Astrocyte (in vitro differentiated cells and primary cell): ENCODE results near the gene TMEM151A. TPM values are rescaled to one million over a fixed set of nuclear protein-coding genes. Genes with fewer than 3 reads are reported as not detected.

Source experiments
- DNase-seq: peaks from one replicate; pipeline ENCODE4 v3.0.0-alpha.2; 2010; ENCODE audit warnings: low read depth
- FAIRE-seq: peaks from 2 replicates; lab custom pipeline; 2011; peaks lifted over from hg19 to GRCh38; lab: Jason Lieb, UNC
- H2AFZ ChIP-seq: 2 replicates; pipeline ENCODE4 v1.6.0; 2012; ENCODE audit warnings: low read depth, low read length, inconsistent platforms
- H3K27ac ChIP-seq: 2 replicates; pipeline ENCODE4 v1.5.1; 2011; ENCODE audit warnings: low read depth, low read length, inconsistent platforms
- H3K27me3 ChIP-seq: 2 replicates; pipeline ENCODE4 v1.6.0; 2011; ENCODE audit warnings: low read length, inconsistent platforms; ENCODE audit not compliant: insufficient read depth
- H3K36me3 ChIP-seq: 2 replicates; pipeline ENCODE4 v1.5.1; 2011; ENCODE audit warnings: low read length, inconsistent platforms; ENCODE audit not compliant: insufficient read depth
- H3K4me1 ChIP-seq: 2 replicates; pipeline ENCODE4 v1.5.1; 2011; ENCODE audit warnings: low read length, inconsistent platforms; ENCODE audit not compliant: insufficient read depth
- H3K4me2 ChIP-seq: 2 replicates; pipeline ENCODE4 v1.6.0; 2012; ENCODE audit warnings: low read length, inconsistent platforms
- H3K4me3 ChIP-seq: 2 replicates; pipeline ENCODE4 v1.5.1; 2011; ENCODE audit warnings: low read depth, mild to moderate bottlenecking, low read length, inconsistent platforms; ENCODE audit not compliant: insufficient read depth
- H3K79me2 ChIP-seq: 2 replicates; pipeline ENCODE4 v1.6.0; 2012; ENCODE audit warnings: mild to moderate bottlenecking, low read length, inconsistent platforms; ENCODE audit not compliant: insufficient read depth
- H3K9ac ChIP-seq: 2 replicates; pipeline ENCODE4 v1.6.0; 2012; ENCODE audit warnings: mild to moderate bottlenecking, low read length, inconsistent platforms
- H3K9me3 ChIP-seq: 2 replicates; pipeline ENCODE4 v1.5.1; 2012; ENCODE audit warnings: low read depth, mild to moderate bottlenecking, low read length, inconsistent platforms; ENCODE audit not compliant: insufficient read depth
- H4K20me1 ChIP-seq: 2 replicates; pipeline ENCODE4 v1.6.0; 2012; ENCODE audit warnings: low read length, inconsistent platforms; ENCODE audit not compliant: insufficient read depth
- H3K27ac Mint-ChIP-seq: one replicate; pipeline ENCODE4 v1.8.0; 2021; ENCODE audit warnings: mild to moderate bottlenecking, mixed read lengths; ENCODE audit not compliant: unreplicated experiment
- H3K27me3 Mint-ChIP-seq: one replicate; pipeline ENCODE4 v1.8.0; 2021; ENCODE audit warnings: low read depth, mixed read lengths; ENCODE audit not compliant: unreplicated experiment
- H3K36me3 Mint-ChIP-seq: one replicate; pipeline ENCODE4 v1.8.0; 2021; ENCODE audit warnings: low read depth, mixed read lengths; ENCODE audit not compliant: unreplicated experiment
- H3K4me1 Mint-ChIP-seq: one replicate; pipeline ENCODE4 v1.8.0; 2021; ENCODE audit warnings: low read depth, mixed read lengths; ENCODE audit not compliant: unreplicated experiment
- H3K4me3 Mint-ChIP-seq: one replicate; pipeline ENCODE4 v1.8.0; 2021; ENCODE audit warnings: mild to moderate bottlenecking, moderate library complexity, mixed read lengths; ENCODE audit not compliant: unreplicated experiment
- H3K9me3 Mint-ChIP-seq: one replicate; pipeline ENCODE4 v1.8.0; 2021; ENCODE audit warnings: mild to moderate bottlenecking, mixed read lengths; ENCODE audit not compliant: unreplicated experiment
- CTCF ChIP-seq: IDR thresholded peaks from 2 replicates; pipeline ENCODE4 v1.5.1; 2011; ENCODE audit warnings: low read depth, mild to moderate bottlenecking, inconsistent platforms, low read length, moderate library complexity; ENCODE audit not compliant: insufficient read depth
- EZH2 ChIP-seq: IDR thresholded peaks from 2 replicates; pipeline ENCODE4 v1.6.1; 2012; ENCODE audit warnings: mild to moderate bottlenecking, low read length, inconsistent platforms; ENCODE audit not compliant: insufficient read depth
- total RNA-seq: library from RNA; stranded (reverse); gene quantifications from 2 replicates; pipeline ENCODE4 v1.2.1, GENCODE V29; 2021

Gene TMEM151A
- total RNA-seq, 1 donor from 2014 or later: 2.0 TPM

- Histone ChIP-seq H3K27ac (no peak overlapping the region), H3K79me2 (peaks cover 25% of the 10 kb centered on the region), H3K36me3 (peaks cover 11% of the 10 kb centered on the region), H3K4me3 (no peak overlapping the region), H3K27me3 (no peaks in the 10 kb centered on the region), H3K9ac (no peak overlapping the region), H3K4me1 (peaks cover 16% of the 10 kb centered on the region), H2AFZ (no peak overlapping the region), H4K20me1 (peaks cover 54% of the 10 kb centered on the region), H3K4me2 (no peak overlapping the region), H3K9me3 (no peaks in the 10 kb centered on the region)
- H3K4me3 Mint-ChIP-seq: no peak overlapping the region
- no peak for DNase-seq
- no peak for FAIRE-seq
- H3K4me1 Mint-ChIP-seq: peaks cover 3% of the 10 kb centered on the region
- TF ChIP-seq EZH2 (no peak), CTCF (no peak)
- no peak overlapping the region for H3K27ac Mint-ChIP-seq
- no peaks in the 10 kb centered on the region for H3K9me3 Mint-ChIP-seq
- no peaks in the 10 kb centered on the region for H3K27me3 Mint-ChIP-seq
- peaks cover 22% of the 10 kb centered on the region for H3K36me3 Mint-ChIP-seq
These were observed 30.1 kb upstream of the TMEM151A start for GRCh38 chr11:66261578-66261977.

GRCh38 chr11:66262191-66262590 lies 29.5 kb upstream of the TMEM151A start:
- Histone ChIP-seq H3K79me2 (peaks cover 25% of the 10 kb centered on the region), H3K27ac (no peak overlapping the region), H3K9ac (no peak overlapping the region), H3K4me3 (no peak overlapping the region), H4K20me1 (peaks cover 54% of the 10 kb centered on the region), H3K27me3 (no peaks in the 10 kb centered on the region), H3K9me3 (no peaks in the 10 kb centered on the region), H2AFZ (no peak overlapping the region), H3K4me2 (no peak overlapping the region), H3K4me1 (peaks cover 15% of the 10 kb centered on the region), H3K36me3 (peaks cover 11% of the 10 kb centered on the region)
- H3K4me1 Mint-ChIP-seq: peaks cover 3% of the 10 kb centered on the region
- no peaks in the 10 kb centered on the region for H3K9me3 Mint-ChIP-seq
- H3K36me3 Mint-ChIP-seq: peaks cover 25% of the 10 kb centered on the region
- DNase-seq: no peak
- TF ChIP-seq EZH2 (no peak), CTCF (no peak)
- no peaks in the 10 kb centered on the region for H3K27me3 Mint-ChIP-seq
- FAIRE-seq: no peak
- H3K4me3 Mint-ChIP-seq: no peak overlapping the region
- no peak overlapping the region for H3K27ac Mint-ChIP-seq

- H3K4me1 Mint-ChIP-seq: peaks cover 4% of the 10 kb centered on the region
- no peak for FAIRE-seq
These were observed 29.0 kb upstream of the TMEM151A start for GRCh38 chr11:66262696-66263095.

More at GRCh38 chr11:66262696-66263095, 29.0 kb upstream of the TMEM151A start:
- peaks cover 25% of the 10 kb centered on the region for H3K79me2 ChIP-seq
- H3K9me3 ChIP-seq: no peaks in the 10 kb centered on the region
- peaks cover 11% of the 10 kb centered on the region for H3K36me3 ChIP-seq
- no peak overlapping the region for H3K4me2 ChIP-seq
- Mint-ChIP-seq H3K4me3 (no peak overlapping the region), H3K9me3 (no peaks in the 10 kb centered on the region), H3K27ac (no peak overlapping the region), H3K27me3 (no peaks in the 10 kb centered on the region), H3K36me3 (peaks cover 26% of the 10 kb centered on the region)
- no peak overlapping the region for H3K4me3 ChIP-seq
- no peak for DNase-seq
- TF ChIP-seq EZH2 (no peak), CTCF (no peak)
- no peak overlapping the region for H2AFZ ChIP-seq
- H3K9ac ChIP-seq: no peak overlapping the region
- H3K4me1 ChIP-seq: peaks cover 16% of the 10 kb centered on the region
- no peaks in the 10 kb centered on the region for H3K27me3 ChIP-seq
- peaks cover 54% of the 10 kb centered on the region for H4K20me1 ChIP-seq
- no peak overlapping the region for H3K27ac ChIP-seq
